ENCODE results near the gene HARS1.

DNA sequence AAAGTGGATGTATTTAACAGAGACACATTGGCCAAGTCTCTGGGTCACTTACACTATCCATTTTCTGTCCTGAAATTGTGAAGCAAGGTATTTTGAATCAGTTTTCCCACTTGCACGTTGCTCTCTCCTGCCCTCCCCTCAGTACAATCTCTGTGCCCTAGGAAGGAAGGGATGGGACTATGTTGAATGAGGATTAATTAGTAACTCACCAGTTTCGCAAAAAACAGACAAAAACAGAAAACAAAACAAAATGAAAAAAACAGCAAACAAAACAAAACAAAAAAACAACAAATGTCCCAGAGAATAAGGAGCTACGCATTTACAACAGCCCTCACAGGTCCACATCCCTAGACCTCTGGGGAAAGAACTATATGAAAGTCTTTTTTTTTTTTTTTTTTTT lies 57.1 kb downstream of the HARS1 start:
- TF ChIP-seq EZH2 (IDR thresholded peaks at IDR 0.05; ENCODE audit: borderline replicate concordance, low read depth, low read length, severe bottlenecking), result no peak
- TF ChIP-seq, protein P1, sequence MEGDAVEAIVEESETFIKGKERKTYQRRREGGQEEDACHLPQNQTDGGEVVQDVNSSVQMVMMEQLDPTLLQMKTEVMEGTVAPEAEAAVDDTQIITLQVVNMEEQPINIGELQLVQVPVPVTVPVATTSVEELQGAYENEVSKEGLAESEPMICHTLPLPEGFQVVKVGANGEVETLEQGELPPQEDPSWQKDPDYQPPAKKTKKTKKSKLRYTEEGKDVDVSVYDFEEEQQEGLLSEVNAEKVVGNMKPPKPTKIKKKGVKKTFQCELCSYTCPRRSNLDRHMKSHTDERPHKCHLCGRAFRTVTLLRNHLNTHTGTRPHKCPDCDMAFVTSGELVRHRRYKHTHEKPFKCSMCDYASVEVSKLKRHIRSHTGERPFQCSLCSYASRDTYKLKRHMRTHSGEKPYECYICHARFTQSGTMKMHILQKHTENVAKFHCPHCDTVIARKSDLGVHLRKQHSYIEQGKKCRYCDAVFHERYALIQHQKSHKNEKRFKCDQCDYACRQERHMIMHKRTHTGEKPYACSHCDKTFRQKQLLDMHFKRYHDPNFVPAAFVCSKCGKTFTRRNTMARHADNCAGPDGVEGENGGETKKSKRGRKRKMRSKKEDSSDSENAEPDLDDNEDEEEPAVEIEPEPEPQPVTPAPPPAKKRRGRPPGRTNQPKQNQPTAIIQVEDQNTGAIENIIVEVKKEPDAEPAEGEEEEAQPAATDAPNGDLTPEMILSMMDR (IDR thresholded peaks at IDR 0.05; ENCODE audit: borderline replicate concordance, extremely low read depth, low read length, poor library complexity, severe bottlenecking), result no peak

Measured in DND-41 (cell line).